ENCODE results near the gene EIF3I. TPM values are rescaled to one million over a fixed set of nuclear protein-coding genes. Genes with fewer than 3 reads are reported as not detected.

EIF3I gene
- polyA plus RNA-seq, 1 of the 3 experiments (the other 2 are of a cell fraction), result 479 TPM

GRCh38 chr1:32204943-32205361, 17.3 kb upstream of the EIF3I start:
- TF ChIP-seq NFIC (IDR thresholded peaks at IDR 0.05; ENCODE audit: borderline replicate concordance) (no peak), EZH2phosphoT487 (IDR thresholded peaks at IDR 0.05; ENCODE audit: borderline replicate concordance, low read depth) (no peak), PBX3 (IDR thresholded peaks at IDR 0.05) (no peak), RXRA (IDR thresholded peaks at IDR 0.05; ENCODE audit: borderline replicate concordance, low read depth) (no peak)
- no peak overlapping the region for H2AFZ ChIP-seq (ENCODE audit: low read depth)
- peaks cover 4% of the 10 kb centered on the region; the same call in 1 of the 2 replicates for H3K79me2 ChIP-seq (ENCODE audit: insufficient read depth)
- no peaks in the 10 kb centered on the region for H3K27me3 ChIP-seq (ENCODE audit: insufficient read depth)
- CTCF ChIA-PET, result interaction anchor here (0.6 to 5.5 kb wide), 4 partner anchors 11 to 180 kb away, joined by 3 to 39 read pairs (median 4); no protein-coding TSS in a partner anchor
- peak overlapping the region in 1 of 2 experiments; percentile 6; a peak in 2 of 4 replicates for H3K27ac ChIP-seq (ENCODE audit: low read depth in 2 of 2, low read length in 1 of 2)
- DNase-seq, result peak; percentile 39
- peak overlapping the region; percentile 95 for H3K4me2 ChIP-seq
- peaks cover 2 to 39% of the 10 kb centered on the region in 2 experiments; a peak in 2 of 4 replicates for H3K4me1 ChIP-seq (ENCODE audit: control insufficient read depth in 1 of 2, insufficient read depth in 2 of 2, low read depth in 1 of 2, low read length in 1 of 2)
- POLR2A ChIA-PET, result interaction anchor here (0.6 to 2.4 kb wide), 2 partner anchors 11 to 18 kb away, joined by 3 to 10 read pairs; no protein-coding TSS in a partner anchor
- H3F3A ChIP-seq (replicated peaks; ENCODE audit: insufficient read depth), result peaks cover 5% of the 10 kb centered on the region
- peak overlapping the region; percentile 82 for H3K9ac ChIP-seq
- H3K9me2 ChIP-seq, result no peaks in the 10 kb centered on the region
- no peaks in the 10 kb centered on the region for H3K9me3 ChIP-seq
- 38% methylated on average over 20 of the region's 26 CpGs for WGBS (ENCODE audit: low lambda C conversion rate)
- H3K4me3 ChIP-seq (ENCODE audit: low read depth in 2 of 2, low read length in 1 of 2), result peak overlapping the region; percentile 65 to 89
- H4K20me1 ChIP-seq (ENCODE audit: insufficient read depth), result no peaks in the 10 kb centered on the region
- H3K36me3 ChIP-seq (replicated peaks in 1 of 2; ENCODE audit: control insufficient read depth in 1 of 2, insufficient read depth in 2 of 2, low read length in 1 of 2), result peaks cover 0 to 5% of the 10 kb centered on the region in 2 experiments

GRCh38 chr1:32205401-32206370, 16.5 kb upstream of the EIF3I start, which contains the start of gene IQCC:
TSS of gene IQCC (plus strand) at chr1:32205671. CDS start at chr1:32205682, 11 bp downstream.
- Histone ChIP-seq H2AFZ (ENCODE audit: low read depth) (no peak within 1 kb of the TSS), H3K9me3 (no peaks in the 10 kb centered on the region), H3K9ac (peak within 1 kb of the TSS; percentile 82), H3K27ac (ENCODE audit: low read depth in 2 of 2, low read length in 1 of 2) (peak within 1 kb of the TSS; percentile 6 to 62; a peak in 2 of 4 replicates), H3F3A (replicated peaks; ENCODE audit: insufficient read depth) (no peaks in the 10 kb centered on the region), H3K4me1 (ENCODE audit: control insufficient read depth in 1 of 2, insufficient read depth in 2 of 2, low read depth in 1 of 2, low read length in 1 of 2) (peaks cover 0 to 36% of the 10 kb centered on the region in 2 experiments; a peak in 2 of 4 replicates), H3K9me2 (no peaks in the 10 kb centered on the region), H3K4me2 (peak within 1 kb of the TSS; percentile 95), H4K20me1 (ENCODE audit: insufficient read depth) (no peaks in the 10 kb centered on the region), H3K36me3 (replicated peaks in 1 of 2; ENCODE audit: control insufficient read depth in 1 of 2, insufficient read depth in 2 of 2, low read length in 1 of 2) (peaks cover 0 to 5% of the 10 kb centered on the region in 2 experiments), H3K79me2 (ENCODE audit: insufficient read depth) (peaks cover 4% of the 10 kb centered on the region; the same call in 1 of the 2 replicates), H3K4me3 (ENCODE audit: low read depth in 2 of 2, low read length in 1 of 2) (peak within 1 kb of the TSS; percentile 65 to 89), H3K27me3 (ENCODE audit: insufficient read depth) (no peaks in the 10 kb centered on the region)
- ChIA-PET CTCF (interaction anchor here (1.0 to 5.5 kb wide), 5 partner anchors 10 to 195 kb away, joined by 3 to 39 read pairs (median 4); no protein-coding TSS in a partner anchor), POLR2A (interaction anchor here (0.6 to 2.4 kb wide), 3 partner anchors 11 to 26 kb away, joined by 3 to 10 read pairs (median 6); partner anchors contain the start of gene TXLNA)
- WGBS (ENCODE audit: low lambda C conversion rate), result 1% methylated on average over 35 of the region's 77 CpGs
- peak; percentile 96 for DNase-seq
- TF ChIP-seq GABPA (IDR thresholded peaks at IDR 0.05; ENCODE audit: low read depth) (no peak), NRF1 (IDR thresholded peaks at IDR 0.05; ENCODE audit: low read depth, low read length) (peak; percentile 93), USF2 (IDR thresholded peaks at IDR 0.05; ENCODE audit: borderline replicate concordance, low read depth, low read length) (no peak), TEAD4 (IDR thresholded peaks at IDR 0.05; ENCODE audit: borderline replicate concordance, insufficient read depth) (no peak), YY1 (IDR thresholded peaks at IDR 0.05; ENCODE audit: low read depth) (0 out of 2 replicates have a peak, but pooled peaks have one; percentile 36), MEF2A (IDR thresholded peaks at IDR 0.05; ENCODE audit: borderline replicate concordance, low read depth) (no peak), RXRA (IDR thresholded peaks at IDR 0.05; ENCODE audit: borderline replicate concordance, low read depth) (no peak), IRF3 (IDR thresholded peaks at IDR 0.05; ENCODE audit: low read depth, low read length) (no peak), CHD2 (IDR thresholded peaks at IDR 0.05; ENCODE audit: low read length, partially characterized antibody) (no peak), JUND (IDR thresholded peaks at IDR 0.05) (no peak), EZH2phosphoT487 (IDR thresholded peaks at IDR 0.05; ENCODE audit: borderline replicate concordance, low read depth) (no peak), USF1 (IDR thresholded peaks at IDR 0.05; ENCODE audit: borderline replicate concordance, low read depth) (no peak), FOXJ3 (CRISPR knock-in tag; IDR thresholded peaks at IDR 0.05) (no peak), TAF1 (IDR thresholded peaks at IDR 0.05; ENCODE audit: borderline replicate concordance, low read depth, low read length) (peak; percentile 62), NFIC (IDR thresholded peaks at IDR 0.05; ENCODE audit: borderline replicate concordance) (no peak)

Data from SK-N-SH (cell line).